ENCODE measurements around the gene MYO7A.

Gene MYO7A

DNA sequence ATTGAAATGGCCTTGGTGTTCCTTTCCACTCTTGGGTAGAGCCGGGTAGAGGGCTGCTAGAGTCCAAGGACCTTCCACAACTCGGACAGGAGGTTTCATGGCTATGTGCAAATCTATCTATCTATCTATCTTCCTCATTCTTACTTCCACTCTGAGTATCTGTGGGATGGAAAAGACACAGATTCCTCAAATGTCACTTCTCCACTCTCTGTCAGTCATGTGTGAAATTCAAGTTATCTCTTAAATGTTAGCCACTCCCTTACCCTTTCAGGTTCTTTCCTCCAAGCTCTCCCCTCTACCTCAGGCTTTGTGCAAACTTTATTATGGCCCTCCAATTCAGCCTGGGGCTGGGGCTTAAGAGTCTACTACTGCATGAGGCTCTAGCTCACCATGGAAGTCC lies 89.1 kb downstream of the MYO7A start:
- TF ChIP-seq, protein P1, sequence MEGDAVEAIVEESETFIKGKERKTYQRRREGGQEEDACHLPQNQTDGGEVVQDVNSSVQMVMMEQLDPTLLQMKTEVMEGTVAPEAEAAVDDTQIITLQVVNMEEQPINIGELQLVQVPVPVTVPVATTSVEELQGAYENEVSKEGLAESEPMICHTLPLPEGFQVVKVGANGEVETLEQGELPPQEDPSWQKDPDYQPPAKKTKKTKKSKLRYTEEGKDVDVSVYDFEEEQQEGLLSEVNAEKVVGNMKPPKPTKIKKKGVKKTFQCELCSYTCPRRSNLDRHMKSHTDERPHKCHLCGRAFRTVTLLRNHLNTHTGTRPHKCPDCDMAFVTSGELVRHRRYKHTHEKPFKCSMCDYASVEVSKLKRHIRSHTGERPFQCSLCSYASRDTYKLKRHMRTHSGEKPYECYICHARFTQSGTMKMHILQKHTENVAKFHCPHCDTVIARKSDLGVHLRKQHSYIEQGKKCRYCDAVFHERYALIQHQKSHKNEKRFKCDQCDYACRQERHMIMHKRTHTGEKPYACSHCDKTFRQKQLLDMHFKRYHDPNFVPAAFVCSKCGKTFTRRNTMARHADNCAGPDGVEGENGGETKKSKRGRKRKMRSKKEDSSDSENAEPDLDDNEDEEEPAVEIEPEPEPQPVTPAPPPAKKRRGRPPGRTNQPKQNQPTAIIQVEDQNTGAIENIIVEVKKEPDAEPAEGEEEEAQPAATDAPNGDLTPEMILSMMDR (IDR thresholded peaks at IDR 0.05; ENCODE audit: low read depth, low read length): no peak
- Histone ChIP-seq H3K36me3 (peaks cover 57% of the 10 kb centered on the region), H3K27ac (no peak overlapping the region), H3K4me3 (ENCODE audit: low read depth, low read length) (no peak overlapping the region), H3K27me3 (ENCODE audit: insufficient read depth, low read depth, severe bottlenecking) (no peaks in the 10 kb centered on the region), H3K9me3 (ENCODE audit: severe bottlenecking) (no peaks in the 10 kb centered on the region)
- DNase-seq: no peak

DNA sequence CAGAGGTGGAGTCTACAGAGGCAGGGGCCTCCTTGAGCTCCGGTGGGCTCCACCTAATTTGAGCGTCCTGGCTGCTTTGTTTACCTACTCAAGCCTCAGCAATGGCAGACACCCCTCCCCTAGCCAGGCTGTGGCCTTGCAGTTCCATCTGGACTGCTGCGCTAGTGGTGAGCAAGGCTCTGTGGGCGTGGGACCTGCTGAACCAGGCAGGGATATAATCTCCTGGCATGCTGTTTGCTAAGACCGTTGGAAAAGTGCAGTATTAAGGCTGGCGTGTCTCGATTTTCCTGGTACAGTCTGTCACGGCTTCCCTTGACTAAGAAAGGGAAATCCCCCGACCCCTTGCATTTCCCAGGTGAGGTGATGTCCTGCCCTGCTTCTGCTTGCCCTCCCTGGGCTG lies 95.8 kb downstream of the MYO7A start:
- peak; percentile 89 for DNase-seq
- peak overlapping the region; percentile 87 for H3K27ac ChIP-seq
- H3K9me3 ChIP-seq (ENCODE audit: severe bottlenecking): peaks cover 5% of the 10 kb centered on the region
- no peaks in the 10 kb centered on the region for H3K27me3 ChIP-seq (ENCODE audit: insufficient read depth, low read depth, severe bottlenecking)
- TF ChIP-seq, protein P1 (IDR thresholded peaks at IDR 0.05; ENCODE audit: low read depth, low read length): no peak
- peaks cover 47% of the 10 kb centered on the region for H3K36me3 ChIP-seq
- H3K4me3 ChIP-seq (ENCODE audit: low read depth, low read length): no peak overlapping the region

DNA sequence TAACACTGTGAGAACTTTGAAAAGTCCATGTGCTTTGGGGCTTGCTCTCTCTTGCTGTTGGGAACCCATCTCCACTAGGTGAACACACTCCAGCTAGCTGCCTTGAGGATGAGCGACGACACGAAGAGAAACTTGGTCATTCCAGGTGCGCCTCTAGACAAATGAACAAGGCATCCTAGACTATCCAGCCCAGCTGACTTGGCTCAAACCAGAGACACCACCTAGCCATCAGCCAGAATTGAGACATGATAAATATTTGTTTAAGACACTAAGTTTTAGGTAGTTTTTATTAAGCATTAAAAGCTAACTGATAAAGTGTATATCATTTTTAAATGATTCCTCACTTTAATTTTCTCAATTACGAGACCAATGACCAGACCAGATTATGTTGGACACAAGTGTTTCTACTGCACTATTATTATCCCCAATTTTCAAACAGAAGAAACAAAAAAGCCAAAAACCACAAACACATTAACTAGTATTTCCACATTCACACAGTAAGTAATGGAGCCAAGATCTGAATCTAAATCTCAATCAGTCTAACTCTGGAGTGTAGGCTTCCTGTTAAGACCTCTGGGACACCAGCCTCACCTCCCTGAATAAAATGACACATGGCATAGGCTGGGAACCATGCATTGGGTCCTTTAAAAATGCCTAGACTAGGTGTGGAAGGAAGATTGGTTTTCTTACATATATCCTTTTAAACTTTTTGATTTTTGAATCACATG lies 103.0 kb downstream of the MYO7A start:
- TF ChIP-seq, protein P1 (IDR thresholded peaks at IDR 0.05; ENCODE audit: low read depth, low read length): no peak
- Histone ChIP-seq H3K27me3 (ENCODE audit: insufficient read depth, low read depth, severe bottlenecking) (no peaks in the 10 kb centered on the region), H3K27ac (peak overlapping the region; percentile 54), H3K36me3 (peaks cover 13% of the 10 kb centered on the region), H3K9me3 (ENCODE audit: severe bottlenecking) (peaks cover 5% of the 10 kb centered on the region), H3K4me3 (ENCODE audit: low read depth, low read length) (no peak overlapping the region)
- DNase-seq: no peak

DNA sequence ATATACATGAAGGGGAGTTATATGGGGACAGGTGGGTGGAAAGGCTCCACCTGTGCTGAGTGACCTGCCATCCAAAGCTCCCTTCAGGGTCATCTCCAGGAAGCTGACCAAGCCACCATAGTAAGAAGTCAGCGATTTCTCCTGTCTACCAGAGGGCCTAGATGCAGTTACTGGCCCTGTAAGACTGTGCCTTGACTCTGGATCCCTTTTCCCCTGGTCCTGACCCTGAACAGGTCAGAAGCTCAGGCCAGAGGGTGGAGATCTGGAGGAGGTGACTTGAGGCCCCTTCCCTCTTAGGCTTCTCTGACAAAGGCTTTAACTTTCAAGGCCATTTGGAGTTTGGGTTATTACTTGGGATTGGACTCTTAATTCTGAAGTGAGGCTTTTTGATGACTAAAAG lies 103.8 kb downstream of the MYO7A start:
- Histone ChIP-seq H3K36me3 (peaks cover 5% of the 10 kb centered on the region), H3K27me3 (ENCODE audit: insufficient read depth, low read depth, severe bottlenecking) (no peaks in the 10 kb centered on the region), H3K4me3 (ENCODE audit: low read depth, low read length) (no peak overlapping the region), H3K9me3 (ENCODE audit: severe bottlenecking) (no peaks in the 10 kb centered on the region), H3K27ac (no peak overlapping the region)
- TF ChIP-seq, protein P1 (IDR thresholded peaks at IDR 0.05; ENCODE audit: low read depth, low read length): no peak
- no peak for DNase-seq

DNA sequence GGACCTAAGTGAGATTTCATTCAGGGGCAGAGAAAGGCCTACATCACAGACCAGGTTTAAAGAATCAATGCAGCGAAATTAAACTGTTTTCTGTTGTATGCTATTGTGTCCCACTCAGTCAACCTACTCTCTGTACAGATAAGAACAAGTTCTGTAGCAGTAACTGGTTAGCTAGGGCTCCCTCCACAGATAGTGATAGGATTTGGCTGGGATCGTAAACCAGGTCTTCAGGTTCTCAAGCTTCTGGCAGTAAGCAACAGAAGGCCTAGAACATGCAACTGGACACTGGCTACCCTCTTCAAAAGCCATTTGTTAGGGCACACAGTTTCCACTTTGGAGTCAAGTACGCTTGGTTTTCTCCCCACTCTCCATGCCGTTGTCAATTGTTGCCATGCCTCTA lies 104.2 kb downstream of the MYO7A start:
- TF ChIP-seq, protein P1 (IDR thresholded peaks at IDR 0.05; ENCODE audit: low read depth, low read length): no peak
- Histone ChIP-seq H3K27ac (no peak overlapping the region), H3K36me3 (peaks cover under 1% of the 10 kb centered on the region; the same call in 1 of the 2 replicates), H3K27me3 (ENCODE audit: insufficient read depth, low read depth, severe bottlenecking) (no peaks in the 10 kb centered on the region), H3K4me3 (ENCODE audit: low read depth, low read length) (no peak overlapping the region), H3K9me3 (ENCODE audit: severe bottlenecking) (no peaks in the 10 kb centered on the region)
- DNase-seq: no peak

DNA sequence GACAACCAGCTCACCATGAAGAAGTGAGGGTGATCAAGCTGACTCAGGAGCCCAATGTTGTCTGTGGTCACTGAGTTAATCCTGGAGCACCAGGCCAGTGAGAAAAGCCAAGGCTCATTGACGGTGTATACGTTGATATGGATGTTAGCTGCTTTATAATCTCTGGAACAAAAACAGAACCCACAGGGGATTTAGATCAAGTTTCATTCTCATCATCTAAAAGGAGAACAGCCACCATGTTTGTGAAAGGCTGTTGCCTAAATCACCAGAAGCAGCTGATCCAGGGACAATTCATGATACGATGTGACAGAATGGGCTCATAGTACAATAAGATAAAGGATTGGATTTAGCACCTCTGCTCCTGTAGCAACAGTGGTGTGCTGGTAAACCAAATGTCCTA lies 105.0 kb downstream of the MYO7A start:
- H3K27ac ChIP-seq: no peak overlapping the region
- H3K4me3 ChIP-seq (ENCODE audit: low read depth, low read length): no peak overlapping the region
- DNase-seq: peak; percentile 46
- H3K27me3 ChIP-seq (ENCODE audit: insufficient read depth, low read depth, severe bottlenecking): no peaks in the 10 kb centered on the region
- no peaks in the 10 kb centered on the region for H3K36me3 ChIP-seq
- H3K9me3 ChIP-seq (ENCODE audit: severe bottlenecking): no peaks in the 10 kb centered on the region
- TF ChIP-seq, protein P1 (IDR thresholded peaks at IDR 0.05; ENCODE audit: low read depth, low read length): no peak

All from WERI-Rb-1 (cell line).